Cardiac fibroblast (primary cell): ENCODE measurements around the gene SLC26A1.

ENCODE experiments used
- DNase-seq, 2 donors: peaks; one replicate each; pipeline versions ENCODE4 v3.0.0 to v3.0.0-alpha.2; 2010; ENCODE audit warnings: low read depth in 2 of 2
- H3K4me3 ChIP-seq, 2 donors: replicated peaks in 1 of 2; 1 replicate in 1 of 2; 2 replicates in 1 of 2; pipeline ENCODE4 v1.5.1; 2011; ENCODE audit warnings: low read depth in 2 of 2, low read length in 2 of 2, mild to moderate bottlenecking in 2 of 2, moderate library complexity in 1 of 2
- TF ChIP-seq, protein P1 (sequence below): IDR thresholded peaks from one replicate; pipeline ENCODE4 v1.5.1; 2011; ENCODE audit warnings: low read depth, mild to moderate bottlenecking, low read length, inconsistent platforms

SLC26A1 gene

GRCh38 chr4:955161-955921 lies 37.9 kb downstream of the SLC26A1 start:
- TF ChIP-seq, protein P1, sequence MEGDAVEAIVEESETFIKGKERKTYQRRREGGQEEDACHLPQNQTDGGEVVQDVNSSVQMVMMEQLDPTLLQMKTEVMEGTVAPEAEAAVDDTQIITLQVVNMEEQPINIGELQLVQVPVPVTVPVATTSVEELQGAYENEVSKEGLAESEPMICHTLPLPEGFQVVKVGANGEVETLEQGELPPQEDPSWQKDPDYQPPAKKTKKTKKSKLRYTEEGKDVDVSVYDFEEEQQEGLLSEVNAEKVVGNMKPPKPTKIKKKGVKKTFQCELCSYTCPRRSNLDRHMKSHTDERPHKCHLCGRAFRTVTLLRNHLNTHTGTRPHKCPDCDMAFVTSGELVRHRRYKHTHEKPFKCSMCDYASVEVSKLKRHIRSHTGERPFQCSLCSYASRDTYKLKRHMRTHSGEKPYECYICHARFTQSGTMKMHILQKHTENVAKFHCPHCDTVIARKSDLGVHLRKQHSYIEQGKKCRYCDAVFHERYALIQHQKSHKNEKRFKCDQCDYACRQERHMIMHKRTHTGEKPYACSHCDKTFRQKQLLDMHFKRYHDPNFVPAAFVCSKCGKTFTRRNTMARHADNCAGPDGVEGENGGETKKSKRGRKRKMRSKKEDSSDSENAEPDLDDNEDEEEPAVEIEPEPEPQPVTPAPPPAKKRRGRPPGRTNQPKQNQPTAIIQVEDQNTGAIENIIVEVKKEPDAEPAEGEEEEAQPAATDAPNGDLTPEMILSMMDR, result no peak
- DNase-seq, result no peak

DNA sequence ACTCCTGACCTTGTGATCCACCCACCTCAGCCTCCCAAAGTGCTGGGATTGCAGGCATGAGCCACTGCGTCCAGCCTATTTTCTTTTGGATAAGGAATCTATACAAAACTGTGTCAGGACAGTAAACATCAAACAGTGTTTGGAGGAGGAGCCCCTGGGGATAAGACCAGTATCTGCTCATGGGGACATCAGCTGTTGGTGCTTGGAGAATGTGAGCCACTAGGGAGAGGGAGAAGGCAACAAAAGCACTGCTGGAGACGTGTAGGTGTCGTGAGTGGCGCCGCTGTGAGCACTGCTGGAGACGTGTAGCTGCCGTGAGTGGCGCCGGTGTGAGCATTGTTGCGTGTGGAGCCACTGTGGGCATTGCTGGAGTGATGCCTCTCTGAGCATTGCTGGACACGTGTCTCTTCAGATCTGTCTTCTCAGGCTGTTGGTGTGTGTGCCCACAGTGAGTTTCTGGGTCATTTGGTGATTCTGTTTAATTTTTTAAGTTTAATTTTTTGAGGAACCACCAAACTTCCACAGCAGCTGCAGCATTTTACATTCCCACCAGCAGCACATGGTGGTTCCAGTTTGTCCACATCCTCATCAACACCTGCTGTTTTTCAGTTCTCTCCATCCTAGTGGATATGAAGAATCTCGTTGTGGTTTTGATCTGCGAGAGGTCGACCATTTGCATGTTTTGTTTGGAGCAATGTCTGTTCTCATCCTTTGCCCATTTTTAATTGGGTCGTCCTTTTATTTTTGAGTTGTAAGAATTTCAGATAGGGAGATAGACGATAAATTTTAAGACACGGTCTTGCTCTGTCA lies 38.8 kb downstream of the SLC26A1 start:
- TF ChIP-seq, protein P1, result no peak
- no peak for DNase-seq
- H3K4me3 ChIP-seq, result no peak overlapping the region

More at GRCh38 chr4:955161-955921, 37.9 kb downstream of the SLC26A1 start:
- H3K4me3 ChIP-seq, result no peak overlapping the region

DNA sequence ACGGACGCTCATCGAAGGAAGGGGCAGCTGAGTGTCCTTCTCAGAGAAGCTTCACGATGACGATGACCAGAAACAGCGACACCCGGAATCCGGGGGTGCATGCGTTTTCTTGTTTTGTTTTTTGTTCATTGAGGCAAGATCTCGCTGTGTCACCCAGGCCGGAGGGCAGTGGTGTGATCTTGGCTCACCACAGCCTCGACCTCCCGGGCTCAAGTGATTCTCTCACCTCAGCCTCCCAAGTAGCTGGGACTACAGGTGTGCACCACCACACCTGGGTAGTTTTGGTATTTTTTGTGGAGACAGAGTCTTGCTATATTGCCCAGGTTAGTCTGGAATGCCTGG lies 39.7 kb downstream of the SLC26A1 start:
- TF ChIP-seq, protein P1, result no peak

GRCh38 chr4:952881-953573 lies 40.2 kb downstream of the SLC26A1 start:
- TF ChIP-seq, protein P1, result no peak
- H3K4me3 ChIP-seq, result no peak overlapping the region
- DNase-seq, result no peak

More for the DNA sequence above, 39.7 kb downstream of the SLC26A1 start:
- DNase-seq, result no peak
- no peak overlapping the region for H3K4me3 ChIP-seq

GRCh38 chr4:951594-952468 lies 41.4 kb downstream of the SLC26A1 start:
- TF ChIP-seq, protein P1, result no peak
- no peak for DNase-seq
- no peak overlapping the region for H3K4me3 ChIP-seq

- TF ChIP-seq, protein P1, result no peak
Observed at GRCh38 chr4:951186-951585, 42.0 kb downstream of the SLC26A1 start.

More at GRCh38 chr4:951186-951585, 42.0 kb downstream of the SLC26A1 start:
- no peak for DNase-seq
- H3K4me3 ChIP-seq, result no peak overlapping the region
